NT2/D1 (cell line): ENCODE measurements around the gene SDHC.

Source experiments
- DNase-seq: peaks from one replicate; pipeline ENCODE4 v3.0.0-alpha.2; 2011; ENCODE audit warnings: low read depth, low spot score
- H3K27me3 ChIP-seq: 2 replicates; pipeline ENCODE4 v1.6.0; 2011; ENCODE audit warnings: mild to moderate bottlenecking; ENCODE audit not compliant: insufficient read length, insufficient read depth
- H3K36me3 ChIP-seq: 2 replicates; pipeline ENCODE4 v1.6.1; 2011; ENCODE audit warnings: mild to moderate bottlenecking, low read length, mixed read lengths; ENCODE audit not compliant: insufficient read depth, insufficient read length
- H3K4me1 ChIP-seq: 2 replicates; pipeline ENCODE4 v1.5.1; 2011; ENCODE audit not compliant: insufficient read depth, insufficient read length
- H3K4me3 ChIP-seq: 2 replicates; pipeline ENCODE4 v1.5.1; 2011; ENCODE audit warnings: low read depth; ENCODE audit not compliant: insufficient read length
- H3K9ac ChIP-seq: 2 replicates; pipeline ENCODE4 v1.6.0; 2011; ENCODE audit warnings: low read depth; ENCODE audit not compliant: insufficient read length
- H3K9me3 ChIP-seq: 2 replicates; pipeline ENCODE4 v1.5.1; 2011; ENCODE audit warnings: mild to moderate bottlenecking, low read length; ENCODE audit not compliant: insufficient read depth
- SUZ12 ChIP-seq: IDR thresholded peaks from 2 replicates; pipeline ENCODE4 v1.6.1; 2011; ENCODE audit not compliant: insufficient read length, insufficient read depth; ENCODE audit errors: extremely low read depth
- YY1 ChIP-seq: IDR thresholded peaks from 2 replicates; pipeline ENCODE4 v1.6.1; 2011; ENCODE audit not compliant: insufficient read length, insufficient read depth
- ZNF274 ChIP-seq: IDR thresholded peaks from 2 replicates; pipeline ENCODE4 v1.6.1; 2011; ENCODE audit warnings: mild to moderate bottlenecking, low read depth, low read length

SDHC gene

DNA sequence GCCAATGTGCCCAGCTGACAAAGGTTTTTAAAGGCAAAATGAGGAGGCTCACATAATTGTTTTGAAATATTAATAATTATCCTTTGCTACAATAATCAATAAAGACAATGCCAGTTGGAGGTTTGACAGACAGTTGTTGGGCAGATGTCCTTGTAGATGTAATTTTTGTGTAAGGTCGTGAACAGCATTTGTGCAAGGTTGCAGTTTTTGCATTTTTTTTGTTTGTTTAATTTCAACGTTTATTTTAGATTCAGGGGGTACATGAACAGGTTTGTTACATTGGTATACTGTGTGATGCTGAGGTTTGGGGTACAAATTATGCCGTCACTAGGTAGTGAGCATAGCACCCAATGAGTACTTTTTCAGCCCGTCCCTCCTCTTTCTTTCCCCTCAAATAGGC is 13.7 kb upstream of the SDHC start:
- TF ChIP-seq YY1, result no peak
- Histone ChIP-seq H3K27me3 (no peaks in the 10 kb centered on the region), H3K9ac (no peak overlapping the region)

GRCh38 chr1:161304927-161305866 is 9.0 kb upstream of the SDHC start:
- no peak for DNase-seq
- peak overlapping the region; percentile 89 for H3K9ac ChIP-seq
- H3K4me3 ChIP-seq, result peak overlapping the region; percentile 86
- no peaks in the 10 kb centered on the region for H3K36me3 ChIP-seq
- H3K4me1 ChIP-seq, result peaks cover 8% of the 10 kb centered on the region
- no peaks in the 10 kb centered on the region for H3K9me3 ChIP-seq
- no peaks in the 10 kb centered on the region for H3K27me3 ChIP-seq
- TF ChIP-seq YY1, result no peak
- TF ChIP-seq SUZ12, result no peak
- TF ChIP-seq ZNF274, result no peak

More for the DNA sequence above, 13.7 kb upstream of the SDHC start:
- DNase-seq, result no peak
- Histone ChIP-seq H3K4me3 (no peak overlapping the region), H3K4me1 (peaks cover 2% of the 10 kb centered on the region), H3K9me3 (no peaks in the 10 kb centered on the region), H3K36me3 (no peaks in the 10 kb centered on the region)

GRCh38 chr1:161305867-161306519 is 8.2 kb upstream of the SDHC start:
- H3K36me3 ChIP-seq, result no peaks in the 10 kb centered on the region
- H3K4me1 ChIP-seq, result peaks cover 8% of the 10 kb centered on the region
- H3K9ac ChIP-seq, result peak overlapping the region; percentile 89
- H3K4me3 ChIP-seq, result peak overlapping the region; percentile 86
- H3K9me3 ChIP-seq, result no peaks in the 10 kb centered on the region
- no peak for TF ChIP-seq SUZ12
- no peak for TF ChIP-seq ZNF274
- TF ChIP-seq YY1, result no peak
- no peaks in the 10 kb centered on the region for H3K27me3 ChIP-seq
- DNase-seq, result peak; percentile 92

- no peaks in the 10 kb centered on the region for H3K9me3 ChIP-seq
- H3K27me3 ChIP-seq, result no peaks in the 10 kb centered on the region
- no peaks in the 10 kb centered on the region for H3K36me3 ChIP-seq
- H3K9ac ChIP-seq, result no peak overlapping the region
- peaks cover 11% of the 10 kb centered on the region for H3K4me1 ChIP-seq
- DNase-seq, result no peak
- TF ChIP-seq SUZ12, result no peak
- TF ChIP-seq ZNF274, result no peak
- TF ChIP-seq YY1, result no peak
- no peak overlapping the region for H3K4me3 ChIP-seq
These were observed 6.9 kb upstream of the SDHC start for GRCh38 chr1:161307230-161307768.

- DNase-seq, result no peak
- TF ChIP-seq SUZ12 (no peak), YY1 (no peak), ZNF274 (no peak)
- Histone ChIP-seq H3K9me3 (no peaks in the 10 kb centered on the region), H3K27me3 (no peaks in the 10 kb centered on the region), H3K4me1 (peaks cover 11% of the 10 kb centered on the region), H3K4me3 (no peak overlapping the region), H3K9ac (no peak overlapping the region), H3K36me3 (no peaks in the 10 kb centered on the region)
These were observed 6.1 kb upstream of the SDHC start for GRCh38 chr1:161307892-161308638.

DNA sequence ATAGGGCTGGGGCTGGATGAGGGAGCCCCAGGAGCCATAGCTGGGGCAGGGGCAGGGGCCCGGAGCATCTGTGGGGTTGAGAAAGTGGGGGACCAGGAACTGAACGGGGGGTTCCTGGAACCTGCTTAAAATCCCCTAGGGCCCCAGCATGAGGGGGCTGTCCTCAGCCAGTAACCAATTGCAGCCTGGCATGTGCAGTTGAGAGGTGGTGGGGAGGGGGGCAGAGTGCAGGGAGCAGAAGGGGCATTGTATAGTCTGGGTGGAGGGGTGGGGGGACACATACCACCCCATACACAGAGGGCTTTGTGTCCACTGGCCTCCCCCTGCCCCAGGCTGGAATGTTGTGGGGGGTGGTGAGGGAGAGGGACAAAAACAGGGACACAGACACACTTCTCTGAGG is 4.3 kb upstream of the SDHC start, which contains the start of gene MPZ:
TSS of gene MPZ (minus strand) at position 101 of the 400 bp plus-strand sequence. CDS start at position 38, 63 bp downstream.
- H3K4me1 ChIP-seq, result peaks cover 8% of the 10 kb centered on the region
- no peak within 1 kb of the TSS for H3K4me3 ChIP-seq
- no peaks in the 10 kb centered on the region for H3K9me3 ChIP-seq
- no peak within 1 kb of the TSS for H3K9ac ChIP-seq
- DNase-seq, result no peak
- no peaks in the 10 kb centered on the region for H3K36me3 ChIP-seq
- H3K27me3 ChIP-seq, result no peaks in the 10 kb centered on the region
- TF ChIP-seq ZNF274 (no peak), YY1 (no peak), SUZ12 (no peak)
